ENCODE data around the gene SLC44A4.
"Not testable (repeated sequence)": the region's sequence is repeated elsewhere in the genome, so short reads cannot be mapped to it uniquely, and the experiment has no call there.

SLC44A4 gene

DNA sequence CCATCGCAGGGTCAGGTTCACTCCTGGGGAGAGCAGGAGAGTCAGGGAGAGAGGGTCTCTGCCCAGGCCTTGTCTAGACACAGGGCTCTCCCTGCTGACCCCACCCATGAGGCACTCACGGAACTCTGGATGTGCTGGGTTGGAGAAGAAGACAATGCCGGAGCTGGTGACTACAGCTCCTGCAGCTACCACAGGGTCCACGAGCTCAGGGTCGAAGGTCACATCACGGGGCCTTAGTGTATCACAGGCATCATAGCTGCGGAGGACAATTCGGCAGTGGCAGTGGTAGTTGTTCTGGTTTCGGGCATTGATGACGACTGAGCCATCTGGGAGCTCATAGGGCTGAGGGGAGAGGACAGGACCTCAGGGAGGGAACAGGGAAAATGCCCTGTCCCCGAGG is 18.9 kb downstream of the SLC44A4 start:
- DNase-seq (ENCODE audit: low spot score) = no peak

DNA sequence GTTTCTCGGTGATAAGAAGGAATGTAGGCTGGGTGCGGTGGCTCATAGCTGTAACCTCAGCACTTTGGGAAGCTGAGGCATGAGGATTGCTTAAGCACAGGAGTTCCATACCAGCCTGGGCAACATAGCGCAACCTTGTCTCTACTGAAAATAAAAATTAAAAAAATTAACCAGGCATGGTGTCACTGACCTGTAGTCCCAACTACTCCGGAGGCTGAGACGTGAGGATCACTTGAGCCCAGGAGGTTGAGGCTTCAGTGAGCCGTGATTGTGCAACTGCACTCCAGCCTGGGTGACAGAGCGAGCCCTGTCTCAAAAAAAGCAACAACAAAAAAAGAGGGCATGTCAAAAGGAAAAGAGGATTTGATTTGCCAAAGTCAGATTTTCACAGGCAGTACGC is 20.1 kb downstream of the SLC44A4 start:
- DNase-seq (ENCODE audit: low spot score) = no peak

DNA sequence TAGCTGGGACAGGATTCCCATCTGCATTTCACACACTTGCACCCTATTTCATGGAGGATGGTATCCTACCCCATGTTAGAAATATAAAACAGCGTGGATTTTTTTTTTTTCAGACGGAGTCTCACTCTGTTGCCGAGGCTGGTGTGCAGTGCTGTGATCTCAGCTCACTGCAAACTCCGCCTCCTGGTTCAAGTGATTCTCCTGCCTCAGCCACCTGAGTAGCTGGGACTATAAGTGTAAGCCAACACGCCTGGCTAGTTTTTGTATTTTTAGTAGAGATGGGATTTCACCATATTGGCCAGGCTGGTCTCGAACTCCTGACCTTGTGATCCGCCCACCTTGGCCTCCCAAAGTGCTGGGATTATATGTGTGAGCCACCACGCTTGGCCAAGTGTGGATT is 21.0 kb downstream of the SLC44A4 start:
- DNase-seq (ENCODE audit: low spot score) = not testable (repeated sequence)

DNA sequence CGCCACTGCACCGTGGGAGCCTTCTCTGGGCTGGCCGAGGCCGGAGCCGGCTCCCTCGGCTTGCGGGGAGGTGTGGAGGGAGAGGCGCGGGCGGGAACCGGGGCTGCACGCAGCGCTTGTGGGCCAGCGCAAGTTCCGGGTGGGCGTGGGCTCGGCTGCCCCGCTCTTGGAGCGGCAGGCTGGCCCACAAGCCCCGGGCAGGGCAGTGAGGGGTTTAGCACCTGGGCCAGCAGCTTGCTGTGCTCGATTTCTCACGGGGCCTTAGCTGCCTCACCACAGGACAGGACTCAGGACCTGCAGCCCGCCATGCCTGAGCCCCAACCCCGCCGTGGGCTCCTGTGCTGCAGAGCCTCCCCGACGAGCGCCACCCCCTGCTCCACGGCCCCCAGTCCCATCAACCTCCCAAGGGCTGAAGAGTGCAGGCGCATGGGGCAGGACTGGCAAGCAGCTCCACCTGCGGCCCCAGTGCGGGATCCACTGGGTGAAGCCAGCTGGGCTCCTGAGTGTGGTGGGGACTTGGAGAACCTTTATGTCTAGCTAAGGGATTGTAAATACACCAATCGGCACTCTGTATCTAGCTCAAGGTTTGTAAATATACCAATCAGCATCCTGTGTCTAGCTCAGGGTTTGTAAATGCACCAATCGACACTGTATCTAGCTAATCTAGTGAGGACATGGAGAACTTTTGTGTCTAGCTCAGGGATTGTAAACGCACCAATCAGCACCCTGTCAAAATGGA is 26.6 kb downstream of the SLC44A4 start:
- not testable (repeated sequence) for DNase-seq (ENCODE audit: low spot score)

DNA sequence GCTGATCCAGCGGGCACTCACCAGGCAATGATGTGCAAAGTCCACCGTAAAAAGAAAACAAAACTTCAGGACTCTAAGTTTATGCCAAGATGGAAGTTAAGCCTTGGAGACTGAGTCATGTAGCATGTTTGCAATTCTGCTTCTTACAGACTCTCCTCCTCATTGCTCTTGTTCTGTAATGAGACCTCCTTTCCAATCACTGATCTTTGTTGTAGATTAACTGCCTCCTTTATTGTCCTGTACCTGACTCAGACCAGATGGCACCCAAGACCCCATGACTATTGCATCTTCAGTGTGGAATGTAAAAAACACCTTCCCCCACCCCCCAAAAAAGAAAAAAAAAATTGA is 27.3 kb downstream of the SLC44A4 start:
- no peak for DNase-seq (ENCODE audit: low spot score)

DNA sequence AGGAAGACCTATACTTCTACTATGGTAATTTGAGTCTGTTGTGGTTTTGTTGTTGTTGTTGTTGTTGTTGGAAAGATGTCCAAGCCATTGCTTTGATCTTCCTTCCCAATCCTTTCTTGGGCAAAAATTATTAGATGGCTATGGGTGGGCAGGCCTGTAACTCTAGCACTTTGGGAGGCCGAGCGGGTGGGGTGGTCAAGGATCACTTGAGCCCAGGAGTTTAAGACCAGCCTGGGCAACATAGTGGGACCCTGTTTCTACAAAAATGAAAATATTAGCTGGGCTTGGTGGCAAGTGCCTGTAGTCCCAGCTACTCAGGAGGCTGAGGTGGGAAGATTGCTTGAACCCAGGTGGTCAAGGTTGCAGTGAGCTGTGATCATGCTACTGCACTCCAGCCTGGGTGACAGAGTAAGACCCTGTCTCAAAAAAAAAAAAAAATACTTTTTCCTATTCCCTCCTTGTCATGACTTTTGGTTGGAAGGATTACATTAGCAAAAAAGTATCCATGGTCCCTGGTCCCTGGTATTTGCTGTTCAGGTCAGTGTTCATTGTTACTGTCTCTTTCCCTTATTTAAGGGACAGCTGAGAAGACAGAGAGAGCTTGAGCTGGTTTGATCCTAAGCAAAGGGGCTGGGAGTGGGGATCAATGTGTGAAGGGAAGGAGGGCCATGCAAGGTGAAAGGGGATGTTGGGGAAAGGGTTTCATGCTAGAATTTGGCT is 27.9 kb downstream of the SLC44A4 start:
- no peak for DNase-seq (ENCODE audit: low spot score)

DNA sequence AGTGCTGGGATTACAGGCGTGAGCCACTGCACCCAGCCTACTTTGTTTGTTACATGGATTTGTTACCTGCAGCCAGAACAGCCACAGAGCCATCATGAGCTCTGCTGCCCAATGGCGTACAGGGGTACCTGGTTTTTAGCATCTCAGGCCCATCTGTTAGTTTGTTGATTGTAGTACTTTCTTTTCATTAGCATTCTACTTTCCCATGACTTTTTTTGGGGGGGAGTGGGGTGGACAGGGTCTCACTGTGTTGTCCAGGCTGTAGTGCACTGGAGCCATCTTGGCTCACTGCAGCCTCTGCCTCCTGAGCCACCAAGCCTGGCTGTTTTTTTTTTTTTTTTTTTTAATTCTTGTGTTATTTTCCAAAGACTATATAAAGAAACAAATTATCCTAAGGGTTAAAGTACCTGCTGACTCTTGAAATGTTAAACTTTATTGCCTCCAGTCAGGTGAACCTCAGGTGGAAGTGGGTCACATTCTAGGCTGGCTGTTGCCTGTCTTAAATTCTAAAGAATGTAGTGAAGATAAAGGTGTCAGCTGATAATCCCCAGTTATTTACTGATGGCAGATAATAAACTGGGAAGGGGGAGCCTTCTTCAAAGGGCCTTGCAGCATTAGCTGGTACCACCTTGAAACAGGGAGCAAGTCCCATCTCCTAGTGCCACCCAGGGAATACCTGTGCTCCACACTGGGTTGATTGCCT is 31.4 kb downstream of the SLC44A4 start:
- no peak for DNase-seq (ENCODE audit: low spot score)

DNA sequence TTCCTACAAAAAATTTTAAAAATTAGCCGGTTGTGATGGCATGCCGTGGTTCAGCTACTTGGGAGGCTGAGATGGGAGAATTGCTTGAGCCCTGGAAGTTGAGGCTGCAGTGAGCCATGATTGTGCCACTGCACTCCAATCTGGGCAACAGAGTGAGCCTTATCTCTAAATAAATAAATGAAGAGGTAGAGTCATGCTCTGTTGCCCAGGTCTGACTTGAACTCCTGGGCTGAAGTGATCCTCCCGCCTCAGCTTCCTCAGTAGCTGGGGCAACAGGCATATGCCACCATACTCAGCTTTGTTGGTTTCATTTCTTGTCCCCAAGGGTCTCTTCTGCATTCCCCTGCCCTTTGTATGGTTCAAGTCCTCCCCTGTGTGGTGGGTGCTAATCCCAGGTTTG is 34.3 kb downstream of the SLC44A4 start:
- DNase-seq (ENCODE audit: low spot score) = no peak

DNA sequence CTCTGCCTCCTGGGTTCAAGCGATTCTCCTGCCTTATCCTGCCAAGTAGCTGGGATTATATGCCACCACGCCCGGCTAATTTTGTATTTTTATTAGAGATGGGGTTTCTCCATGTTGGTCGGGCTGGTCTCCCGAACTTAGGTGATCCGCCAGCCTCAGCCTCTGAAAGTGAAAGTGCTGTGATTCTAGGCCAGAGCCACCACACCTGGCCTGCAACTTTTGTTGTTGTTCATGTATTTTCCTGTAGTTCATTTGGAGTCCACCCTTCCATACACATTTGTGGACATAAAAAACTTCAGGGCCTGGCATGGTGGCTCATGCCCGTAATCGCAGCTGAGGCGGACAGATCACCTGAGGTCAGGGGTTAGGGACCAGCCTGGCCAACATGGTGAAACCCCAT is 36.7 kb downstream of the SLC44A4 start:
- no peak for DNase-seq (ENCODE audit: low spot score)

DNA sequence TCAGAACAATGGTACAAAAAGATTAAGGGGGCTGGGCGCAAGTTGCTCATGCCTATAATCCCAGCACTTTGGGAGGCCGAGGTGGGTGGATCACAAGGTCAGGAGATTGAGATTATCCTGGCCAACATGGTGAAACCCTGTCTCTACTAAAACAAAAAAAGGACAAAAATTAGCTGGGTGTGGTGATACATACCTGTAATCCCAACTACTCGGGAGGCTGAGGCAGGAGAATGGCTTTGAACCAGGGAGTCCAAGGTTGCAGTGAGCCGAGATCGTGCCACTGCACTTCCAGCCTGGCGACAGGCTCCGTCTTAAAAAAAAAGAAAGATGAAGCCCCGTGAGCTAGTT is 39.0 kb downstream of the SLC44A4 start:
- DNase-seq (ENCODE audit: low spot score) = not testable (repeated sequence)

DNA sequence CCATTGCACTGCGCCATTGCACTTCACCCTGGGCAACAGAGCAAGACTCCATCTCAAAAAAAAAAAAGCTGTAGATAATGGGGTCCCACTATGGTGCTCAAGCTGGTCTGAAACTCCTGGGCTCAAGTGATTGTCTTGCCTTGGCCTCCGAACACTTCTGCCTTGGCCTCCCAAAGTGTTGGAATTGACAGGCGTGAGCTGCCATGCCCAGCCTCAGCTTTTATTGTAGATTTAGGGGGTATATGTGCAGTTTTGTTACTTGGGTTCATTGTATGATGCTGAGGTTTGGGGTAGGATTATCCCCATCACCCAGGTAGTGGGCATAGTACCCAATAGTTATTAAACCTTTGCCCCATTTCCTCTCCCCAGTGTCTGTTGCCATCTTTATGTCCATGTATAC is 39.8 kb downstream of the SLC44A4 start:
- no peak for DNase-seq (ENCODE audit: low spot score)

DNA sequence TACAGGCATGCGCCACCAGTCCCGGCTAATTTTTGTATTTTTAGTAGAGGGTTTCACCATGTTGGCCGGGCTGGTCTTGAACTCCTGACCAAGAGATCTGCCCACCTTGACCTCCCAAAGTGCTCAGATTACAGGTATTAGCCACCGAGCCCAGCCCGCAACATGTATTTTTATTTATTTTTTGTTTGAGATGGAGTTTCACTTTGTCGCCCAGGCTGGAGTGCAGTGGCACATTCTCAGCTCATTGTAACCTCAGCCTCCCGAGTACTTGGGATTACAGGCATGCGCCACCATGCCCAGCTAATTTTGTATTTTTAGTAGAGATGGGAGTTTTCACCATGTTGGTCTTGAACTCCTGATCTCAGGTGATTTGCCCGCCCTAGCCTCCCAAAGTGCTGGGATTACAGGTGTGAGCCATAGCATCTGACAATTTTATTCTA is 40.7 kb downstream of the SLC44A4 start:
- not testable (repeated sequence) for DNase-seq (ENCODE audit: low spot score)

DNA sequence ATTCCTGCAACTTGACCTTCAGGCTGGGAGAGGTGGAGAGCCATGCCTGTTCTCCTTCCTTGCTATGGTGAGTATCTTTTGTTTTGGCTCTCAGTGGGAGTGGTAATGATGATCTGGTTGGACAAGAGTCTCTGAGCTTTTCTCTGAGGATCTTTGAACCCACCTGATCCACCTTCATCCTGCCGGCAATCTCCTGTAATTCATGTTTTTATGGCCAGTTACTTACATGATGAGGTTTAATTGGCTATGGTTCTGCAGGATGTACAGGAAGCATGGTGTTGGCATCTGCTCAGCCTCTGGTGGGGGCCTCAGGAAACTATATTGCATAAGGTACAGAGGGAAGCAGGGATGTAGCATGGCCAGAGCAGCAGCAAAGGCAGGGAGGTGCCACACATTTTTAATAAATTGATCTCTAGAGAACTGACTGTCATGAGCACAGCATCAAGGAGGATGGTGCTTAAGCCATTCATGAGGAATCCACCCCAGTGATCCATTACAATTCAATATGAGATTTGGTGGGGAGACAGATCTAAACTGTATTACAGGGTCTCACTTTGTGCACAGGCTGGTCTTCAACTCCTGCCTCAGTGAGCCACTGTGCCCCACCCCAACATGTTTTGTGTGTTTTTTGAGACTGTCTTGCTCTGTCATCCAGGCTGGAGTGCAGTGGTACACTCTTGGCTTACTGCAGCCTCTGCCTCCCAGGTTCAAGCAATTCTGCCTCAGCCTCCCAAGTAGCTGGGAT is 41.3 kb downstream of the SLC44A4 start:
- DNase-seq (ENCODE audit: low spot score) = no peak

DNA sequence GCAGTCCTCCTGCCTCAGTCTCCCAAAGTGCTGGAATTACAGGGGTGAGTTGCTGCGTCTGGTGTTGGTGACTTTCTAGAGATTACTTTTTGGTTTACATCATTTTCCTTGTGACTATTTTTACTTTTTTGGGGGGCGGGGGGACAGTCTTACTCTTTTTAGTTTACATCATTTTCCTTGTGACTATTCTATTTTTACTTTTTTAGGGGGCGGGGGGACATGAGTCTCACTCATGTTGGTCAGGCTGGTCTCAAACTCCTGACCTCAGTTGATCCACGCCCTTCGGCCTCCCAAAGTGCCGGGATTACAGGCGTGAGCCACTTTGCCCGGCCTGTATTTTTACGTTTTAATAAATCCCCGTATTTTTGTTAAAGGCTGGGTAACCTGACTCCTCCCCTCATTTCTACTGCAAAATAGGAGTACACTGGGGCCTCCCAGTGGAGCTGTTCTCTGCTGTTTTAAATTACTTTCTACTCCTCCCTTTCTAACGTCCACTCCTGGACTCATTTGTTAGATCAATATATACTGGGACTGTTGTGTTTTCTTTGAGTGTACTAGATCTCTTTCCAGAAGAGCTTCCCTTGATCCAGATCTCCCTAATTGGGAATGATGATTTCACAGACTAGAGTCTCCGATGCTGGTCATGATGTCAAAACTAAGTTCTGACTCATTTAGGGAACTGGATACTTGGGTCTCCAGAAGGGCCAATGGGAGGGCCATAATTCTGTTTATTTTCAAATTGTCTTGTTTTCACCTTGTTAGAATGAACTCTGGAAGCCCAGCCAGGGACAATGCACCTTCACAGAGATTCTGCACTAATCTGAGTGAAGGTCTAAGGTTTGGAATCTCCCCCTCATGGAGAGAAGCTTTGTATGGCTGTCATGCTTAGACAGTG is 42.1 kb downstream of the SLC44A4 start:
- no peak for DNase-seq (ENCODE audit: low spot score)

DNA sequence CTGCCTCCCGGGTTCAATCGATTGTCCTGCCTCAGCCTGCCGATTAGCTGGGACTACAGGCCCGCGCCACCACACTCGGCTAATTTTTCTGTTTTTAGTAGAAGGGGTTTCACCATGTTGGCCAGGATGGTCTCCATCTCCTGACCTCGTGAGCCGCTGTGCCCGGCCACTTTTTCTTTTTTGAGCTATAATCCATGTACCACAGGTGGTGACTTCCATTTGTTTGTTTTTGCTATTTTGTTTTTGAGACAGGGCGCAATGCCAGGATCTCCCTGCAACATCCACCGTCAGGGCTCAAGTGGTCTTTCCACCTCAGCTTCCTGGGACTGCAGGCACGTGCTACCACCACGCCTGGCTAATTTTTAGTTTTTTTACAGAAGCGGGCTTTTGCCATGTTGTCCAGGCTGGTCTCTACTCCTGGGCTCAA is 42.7 kb downstream of the SLC44A4 start:
- no peak for DNase-seq (ENCODE audit: low spot score)

DNA sequence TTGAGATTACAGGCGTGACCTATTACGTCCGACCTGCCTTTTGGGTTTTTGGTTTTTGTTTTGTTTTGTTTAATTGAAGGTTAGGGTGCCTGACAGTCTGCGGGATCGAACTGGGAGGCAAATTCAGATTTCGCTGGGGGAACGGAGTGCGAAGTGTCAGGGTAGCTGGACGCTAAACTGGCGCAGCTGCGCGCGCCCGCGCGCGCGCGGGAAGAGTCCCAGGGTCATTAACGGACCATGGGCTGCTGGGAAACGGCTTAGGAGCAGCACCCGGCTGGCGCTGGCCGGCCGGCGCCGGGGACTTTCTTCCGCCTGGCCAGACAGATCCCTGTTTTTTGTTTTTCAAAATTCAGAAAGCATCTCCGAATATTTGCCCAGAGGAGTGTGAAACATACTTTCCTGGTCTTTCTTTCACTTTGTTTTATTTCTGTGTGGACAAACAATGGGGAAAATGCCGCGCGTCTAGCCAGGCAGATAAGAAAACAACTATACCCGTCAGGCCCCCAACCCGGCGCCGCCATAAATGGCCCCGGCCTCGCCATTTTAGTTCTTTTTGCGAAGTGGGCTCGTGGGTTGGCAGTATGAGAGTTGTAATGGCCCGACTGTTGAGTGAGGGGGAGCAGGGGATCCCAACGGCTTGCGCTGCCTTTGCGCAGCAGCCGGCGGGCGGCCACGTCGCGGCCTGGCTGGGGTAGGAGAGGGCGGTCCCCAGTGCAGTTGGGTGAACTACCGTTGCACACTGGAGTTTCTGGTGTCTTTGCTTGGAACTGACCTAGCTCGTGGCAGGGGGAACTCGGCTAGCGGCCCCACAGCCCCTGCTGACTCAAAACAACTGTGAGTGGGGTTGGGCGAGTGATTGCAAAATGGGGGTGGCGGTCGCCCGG is 44.2 kb downstream of the SLC44A4 start:
- peak; percentile 87 for DNase-seq (ENCODE audit: low spot score)

DNA sequence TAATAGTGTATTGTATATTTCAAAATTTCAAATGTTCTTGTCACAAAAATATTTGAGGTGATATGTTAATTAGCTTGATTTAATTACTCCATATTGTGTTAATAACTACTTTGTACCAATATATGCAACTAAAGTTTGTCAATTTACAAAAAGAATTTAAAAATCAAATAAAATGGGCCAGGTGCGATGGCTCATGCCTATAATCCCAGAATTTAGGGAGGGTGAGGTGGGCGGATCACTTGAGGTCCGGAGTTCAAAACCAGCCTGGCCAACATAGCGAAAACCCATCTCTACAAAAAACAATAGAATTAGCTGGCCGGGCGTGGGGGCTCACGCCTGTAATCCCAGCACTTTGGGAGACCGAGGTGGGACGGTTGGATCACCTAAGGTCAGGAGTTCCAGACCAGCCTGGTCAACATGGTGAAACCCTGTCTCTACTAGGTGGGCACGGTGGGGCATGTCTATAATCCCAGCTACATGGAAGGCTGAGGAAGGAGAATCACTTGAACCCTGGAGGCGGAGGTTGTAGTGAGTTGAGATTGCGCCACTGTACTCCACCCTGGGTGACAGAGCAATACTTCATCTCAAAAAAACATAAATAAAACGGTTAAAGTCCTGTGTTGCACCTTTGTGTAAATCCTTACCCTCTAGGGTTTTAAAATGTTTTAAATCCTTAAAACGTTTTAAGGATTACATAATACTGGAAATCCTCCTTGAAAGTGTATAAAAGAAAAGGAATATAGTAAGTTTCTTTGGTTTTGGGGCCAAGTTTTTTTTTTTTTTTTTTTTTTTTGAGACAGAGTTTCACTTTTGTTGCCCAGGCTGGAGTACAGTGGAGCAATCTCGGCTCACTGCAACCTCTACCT is 47.2 kb downstream of the SLC44A4 start:
- DNase-seq (ENCODE audit: low spot score) = no peak

DNA sequence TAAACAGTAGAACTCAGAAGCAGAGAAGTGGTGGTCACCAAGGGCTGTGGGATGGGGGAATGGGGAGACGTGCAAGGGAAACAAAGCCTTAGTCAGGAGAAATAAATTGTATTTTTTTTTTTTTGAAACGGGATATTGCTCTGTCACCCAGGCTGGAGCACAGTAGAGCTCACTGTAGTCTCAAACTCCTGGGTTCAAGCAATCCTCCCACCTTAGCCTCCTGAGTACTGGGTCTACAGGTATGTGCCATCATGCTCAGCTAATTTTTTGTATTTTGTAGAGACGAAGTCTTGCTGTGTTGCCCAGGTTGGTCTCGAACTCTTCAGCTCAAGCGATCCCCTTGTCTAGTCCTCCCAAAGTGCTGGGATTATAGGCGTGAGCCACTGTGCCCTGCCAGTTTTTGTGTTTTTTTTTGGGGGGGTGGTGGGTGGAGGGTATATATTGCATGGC is 47.9 kb downstream of the SLC44A4 start:
- no peak for DNase-seq (ENCODE audit: low spot score)

DNA sequence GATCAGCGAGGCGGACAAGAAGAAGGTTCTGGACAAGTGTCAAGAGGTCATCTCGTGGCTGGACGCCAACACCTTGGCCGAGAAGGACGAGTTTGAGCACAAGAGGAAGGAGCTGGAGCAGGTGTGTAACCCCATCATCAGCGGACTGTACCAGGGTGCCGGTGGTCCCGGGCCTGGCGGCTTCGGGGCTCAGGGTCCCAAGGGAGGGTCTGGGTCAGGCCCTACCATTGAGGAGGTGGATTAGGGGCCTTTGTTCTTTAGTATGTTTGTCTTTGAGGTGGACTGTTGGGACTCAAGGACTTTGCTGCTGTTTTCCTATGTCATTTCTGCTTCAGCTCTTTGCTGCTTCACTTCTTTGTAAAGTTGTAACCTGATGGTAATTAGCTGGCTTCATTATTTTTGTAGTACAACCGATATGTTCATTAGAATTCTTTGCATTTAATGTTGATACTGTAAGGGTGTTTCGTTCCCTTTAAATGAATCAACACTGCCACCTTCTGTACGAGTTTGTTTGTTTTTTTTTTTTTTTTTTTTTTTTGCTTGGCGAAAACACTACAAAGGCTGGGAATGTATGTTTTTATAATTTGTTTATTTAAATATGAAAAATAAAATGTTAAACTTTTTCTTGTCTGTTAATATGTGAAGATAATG is 49.0 kb downstream of the SLC44A4 start:
- no peak for DNase-seq (ENCODE audit: low spot score)
